GM23338 (cell line): Measurements from ENCODE around the gene MRPL34. TPM values are rescaled to one million over a fixed set of nuclear protein-coding genes. Genes with fewer than 3 reads are reported as not detected.

Source experiments
- ATAC-seq: fragments of 200-7000 bp; cut with Tn5 transposase; 3 replicates; pipeline ENCODE4 v1.9.1; 2020
- DNase-seq: peaks from one replicate; pipeline ENCODE4 v3.0.0-alpha.2; 2015; ENCODE audit warnings: low spot score
- H2AFZ ChIP-seq: fragments of 200-600 bp; sonication (generic); 2 replicates; pipeline ENCODE4 v1.8.0; 2016; ENCODE audit warnings: antibody characterized with exemption, mild to moderate bottlenecking, moderate library complexity
- H3F3A ChIP-seq: fragments of 200-600 bp; sonication (generic); replicated peaks from 2 replicates; pipeline ENCODE4 v1.8.0; 2017; ENCODE audit warnings: antibody characterized with exemption, mixed run types, low read depth
- H3K27ac ChIP-seq: fragments of 200-600 bp; sonication (generic); 2 replicates; pipeline ENCODE4 v1.6.1; 2016; ENCODE audit warnings: low read depth
- H3K27me3 ChIP-seq: fragments of 200-600 bp; sonication (generic); 2 replicates; pipeline ENCODE4 v1.8.0; 2016; ENCODE audit warnings: mild to moderate bottlenecking, mixed run types, moderate library complexity; ENCODE audit not compliant: insufficient read depth
- H3K36me3 ChIP-seq: fragments of 200-600 bp; sonication (generic); 2 replicates; pipeline ENCODE4 v1.8.0; 2016; ENCODE audit warnings: mild to moderate bottlenecking; ENCODE audit not compliant: insufficient read depth
- H3K4me1 ChIP-seq: fragments of 200-600 bp; sonication (generic); 2 replicates; pipeline ENCODE4 v1.8.0; 2016; ENCODE audit warnings: mild to moderate bottlenecking, moderate library complexity; ENCODE audit not compliant: insufficient read depth
- H3K4me2 ChIP-seq: fragments of 200-600 bp; sonication (generic); 2 replicates; pipeline ENCODE4 v1.7.1; 2017; ENCODE audit warnings: mixed run types
- H3K4me3 ChIP-seq: fragments of 200-600 bp; sonication (generic); 2 replicates; pipeline ENCODE4 v1.6.1; 2016; ENCODE audit warnings: mixed run types
- H3K79me2 ChIP-seq: fragments of 200-600 bp; sonication (generic); replicated peaks from 2 replicates; pipeline ENCODE4 v1.8.0; 2017; ENCODE audit warnings: mild to moderate bottlenecking; ENCODE audit not compliant: insufficient read depth
- H3K9me2 ChIP-seq: fragments of 200-600 bp; sonication (generic); 2 replicates; pipeline ENCODE4 v1.8.0; 2017; ENCODE audit not compliant: insufficient read depth
- H4K20me1 ChIP-seq: fragments of 200-600 bp; sonication (generic); replicated peaks from 2 replicates; pipeline ENCODE4 v1.8.0; 2017; ENCODE audit warnings: mild to moderate bottlenecking; ENCODE audit not compliant: insufficient read depth
- H3K27ac Mint-ChIP-seq: 2 replicates; pipeline ENCODE4 v1.8.0; 2020; ENCODE audit warnings: inconsistent platforms, mild to moderate bottlenecking, moderate library complexity, mixed read lengths
- H3K27me3 Mint-ChIP-seq: 3 replicates; pipeline ENCODE4 v1.8.0; 2022; ENCODE audit warnings: low read depth, mild to moderate bottlenecking, moderate library complexity, mixed read lengths, inconsistent platforms; ENCODE audit not compliant: insufficient read depth, poor library complexity
- H3K36me3 Mint-ChIP-seq: 3 replicates; pipeline ENCODE4 v1.8.0; 2021; ENCODE audit warnings: low read depth, mild to moderate bottlenecking, inconsistent platforms, moderate library complexity, mixed read lengths
- H3K4me1 Mint-ChIP-seq: 3 replicates; pipeline ENCODE4 v1.8.0; 2020; ENCODE audit warnings: mild to moderate bottlenecking, inconsistent platforms, mixed read lengths
- H3K4me3 Mint-ChIP-seq: 3 replicates; pipeline ENCODE4 v1.8.0; 2021; ENCODE audit warnings: moderate library complexity, mild to moderate bottlenecking, inconsistent platforms, mixed read lengths
- H3K9me3 Mint-ChIP-seq: 3 replicates; pipeline ENCODE4 v1.8.0; 2020; ENCODE audit warnings: moderate library complexity, mild to moderate bottlenecking, inconsistent platforms, mixed read lengths
- CREB1 ChIP-seq: fragments of 250-450 bp; sonication (Bioruptor Pico); IDR thresholded peaks from 2 replicates; pipeline ENCODE4 v1.5.0; 2020; ENCODE audit warnings: low read depth, mild to moderate bottlenecking, moderate library complexity
- EZH2 ChIP-seq: fragments of 200-600 bp; sonication (generic); IDR thresholded peaks from one replicate; pipeline ENCODE4 v1.8.0; 2017; ENCODE audit warnings: antibody characterized with exemption, mild to moderate bottlenecking, low read depth; ENCODE audit not compliant: unreplicated experiment
- EZH2phosphoT487 ChIP-seq: fragments of 200-600 bp; sonication (generic); IDR thresholded peaks from one replicate; pipeline ENCODE4 v1.8.1; 2018; ENCODE audit warnings: antibody characterized with exemption; ENCODE audit not compliant: unreplicated experiment
- JUNB ChIP-seq: IDR thresholded peaks from one replicate; pipeline ENCODE4 v1.6.1; 2016; ENCODE audit warnings: antibody characterized with exemption; ENCODE audit not compliant: unreplicated experiment
- NANOG ChIP-seq: IDR thresholded peaks from 2 replicates; pipeline ENCODE4 v1.6.1; 2016; ENCODE audit warnings: antibody characterized with exemption, borderline replicate concordance
- POLR2AphosphoS5 ChIP-seq: IDR thresholded peaks from 2 replicates; pipeline ENCODE4 v1.6.1; 2016; ENCODE audit warnings: antibody characterized with exemption, low read depth
- STAT1 ChIP-seq: IDR thresholded peaks from one replicate; pipeline ENCODE4 v1.6.1; 2016; ENCODE audit warnings: antibody characterized with exemption; ENCODE audit not compliant: unreplicated experiment
- ZNF114 ChIP-seq: fragments of 250-450 bp; sonication (Bioruptor Pico); IDR thresholded peaks from 2 replicates; pipeline ENCODE4 v1.5.0; 2020; ENCODE audit warnings: mild to moderate bottlenecking, moderate library complexity
- ZNF331 ChIP-seq: fragments of 250-450 bp; sonication (Bioruptor Pico); IDR thresholded peaks from 2 replicates; pipeline ENCODE4 v1.5.0; 2020; ENCODE audit warnings: low read depth, mild to moderate bottlenecking, moderate library complexity
- polyA plus RNA-seq: library from polyadenylated mRNA; unstranded; fragments of >200 nt; fragmentation: Nextera tagmentation; extraction: Ambion mirVana; gene quantifications from 2 replicates; pipeline ENCODE4 v1.2.1, GENCODE V29; 2016
- total RNA-seq: library from RNA; depleted of rRNA; stranded (reverse); fragments of >200 nt; shearing (Covaris generic); gene quantifications from 2 replicates; pipeline ENCODE4 v1.2.3, GENCODE V29; 2014
- TF ChIP-seq, protein P1 (sequence below): IDR thresholded peaks from 2 replicates; pipeline ENCODE4 v1.6.1; 2016; ENCODE audit warnings: antibody characterized with exemption
- TF ChIP-seq, protein P2 (sequence below), 2 experiments: fragments of 200-600 bp in 1 of 2; sonication (generic) in 1 of 2; conservative IDR thresholded peaks; 2 replicates each; pipeline versions ENCODE4 v1.5.1 to v1.6.1; 2016 to 2017; ENCODE audit warnings: antibody characterized with exemption in 2 of 2, low read depth in 2 of 2, mild to moderate bottlenecking in 2 of 2, moderate library complexity in 1 of 2
- TF ChIP-seq, protein P3 (sequence below): IDR thresholded peaks from one replicate; pipeline ENCODE4 v1.6.1; 2018; ENCODE audit warnings: antibody characterized with exemption; ENCODE audit not compliant: unreplicated experiment
- TF ChIP-seq, protein P4 (sequence below): fragments of 250-450 bp; sonication (Bioruptor Pico); IDR thresholded peaks from 2 replicates; pipeline ENCODE4 v1.5.0; 2020; ENCODE audit warnings: mild to moderate bottlenecking, moderate library complexity

The MRPL34 gene
- total and polyA plus RNA-seq, 2 experiments from 2014 or later: 59.9 to 266 TPM

DNA sequence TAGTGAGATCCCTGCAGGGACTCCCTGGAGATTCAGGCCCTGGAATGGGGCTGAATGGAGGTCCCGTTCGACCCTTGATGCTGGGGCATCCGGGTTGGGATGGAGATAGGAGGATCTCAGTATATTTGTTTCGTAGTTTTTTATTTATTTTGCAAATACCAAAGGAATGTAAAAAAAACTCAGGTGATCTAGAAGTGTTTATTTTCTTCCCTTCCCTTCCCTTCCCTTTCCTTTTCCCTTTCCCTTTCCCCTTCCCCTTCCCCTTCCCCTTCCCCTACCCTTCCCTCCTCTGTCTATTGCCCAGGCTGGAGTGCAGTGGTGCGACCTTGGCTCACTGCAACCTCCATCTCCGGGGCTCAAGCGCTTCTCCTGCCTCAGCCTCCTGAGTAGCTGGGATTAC lies 36.2 kb downstream of the MRPL34 start:
- no peak for ATAC-seq
- Histone ChIP-seq H3K4me3 (no peak overlapping the region), H3K4me2 (no peak overlapping the region), H3K4me1 (peaks cover 26% of the 10 kb centered on the region; the same call in 1 of the 2 replicates), H3K79me2 (no peaks in the 10 kb centered on the region), H3K36me3 (peaks cover 6% of the 10 kb centered on the region; the same call in 1 of the 2 replicates), H3K9me2 (no peaks in the 10 kb centered on the region), H3K27me3 (no peaks in the 10 kb centered on the region), H3F3A (peaks cover 15% of the 10 kb centered on the region; the same call in 1 of the 2 replicates), H3K27ac (no peak overlapping the region), H4K20me1 (no peaks in the 10 kb centered on the region), H2AFZ (no peak overlapping the region)
- Mint-ChIP-seq H3K27me3 (peaks cover 22% of the 10 kb centered on the region), H3K4me3 (no peak overlapping the region), H3K4me1 (peaks cover 27% of the 10 kb centered on the region; the same call in 2 of the 3 replicates), H3K9me3 (no peaks in the 10 kb centered on the region), H3K27ac (no peak overlapping the region), H3K36me3 (peaks cover 32% of the 10 kb centered on the region)
- no peak for DNase-seq
- TF ChIP-seq, protein P1, sequence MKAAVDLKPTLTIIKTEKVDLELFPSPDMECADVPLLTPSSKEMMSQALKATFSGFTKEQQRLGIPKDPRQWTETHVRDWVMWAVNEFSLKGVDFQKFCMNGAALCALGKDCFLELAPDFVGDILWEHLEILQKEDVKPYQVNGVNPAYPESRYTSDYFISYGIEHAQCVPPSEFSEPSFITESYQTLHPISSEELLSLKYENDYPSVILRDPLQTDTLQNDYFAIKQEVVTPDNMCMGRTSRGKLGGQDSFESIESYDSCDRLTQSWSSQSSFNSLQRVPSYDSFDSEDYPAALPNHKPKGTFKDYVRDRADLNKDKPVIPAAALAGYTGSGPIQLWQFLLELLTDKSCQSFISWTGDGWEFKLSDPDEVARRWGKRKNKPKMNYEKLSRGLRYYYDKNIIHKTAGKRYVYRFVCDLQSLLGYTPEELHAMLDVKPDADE: no peak
- TF ChIP-seq, protein P2, sequence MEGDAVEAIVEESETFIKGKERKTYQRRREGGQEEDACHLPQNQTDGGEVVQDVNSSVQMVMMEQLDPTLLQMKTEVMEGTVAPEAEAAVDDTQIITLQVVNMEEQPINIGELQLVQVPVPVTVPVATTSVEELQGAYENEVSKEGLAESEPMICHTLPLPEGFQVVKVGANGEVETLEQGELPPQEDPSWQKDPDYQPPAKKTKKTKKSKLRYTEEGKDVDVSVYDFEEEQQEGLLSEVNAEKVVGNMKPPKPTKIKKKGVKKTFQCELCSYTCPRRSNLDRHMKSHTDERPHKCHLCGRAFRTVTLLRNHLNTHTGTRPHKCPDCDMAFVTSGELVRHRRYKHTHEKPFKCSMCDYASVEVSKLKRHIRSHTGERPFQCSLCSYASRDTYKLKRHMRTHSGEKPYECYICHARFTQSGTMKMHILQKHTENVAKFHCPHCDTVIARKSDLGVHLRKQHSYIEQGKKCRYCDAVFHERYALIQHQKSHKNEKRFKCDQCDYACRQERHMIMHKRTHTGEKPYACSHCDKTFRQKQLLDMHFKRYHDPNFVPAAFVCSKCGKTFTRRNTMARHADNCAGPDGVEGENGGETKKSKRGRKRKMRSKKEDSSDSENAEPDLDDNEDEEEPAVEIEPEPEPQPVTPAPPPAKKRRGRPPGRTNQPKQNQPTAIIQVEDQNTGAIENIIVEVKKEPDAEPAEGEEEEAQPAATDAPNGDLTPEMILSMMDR (conservative IDR thresholded peaks at IDR 0.05; ENCODE audit: low read depth in 2 of 2): no peak
- TF ChIP-seq ZNF331 (CRISPR knock-in tag) (no peak), NANOG (no peak), STAT1 (no peak), POLR2AphosphoS5 (no peak), ZNF114 (CRISPR knock-in tag) (no peak), EZH2 (no peak), JUNB (no peak), EZH2phosphoT487 (no peak), CREB1 (no peak)
- TF ChIP-seq, protein P3, sequence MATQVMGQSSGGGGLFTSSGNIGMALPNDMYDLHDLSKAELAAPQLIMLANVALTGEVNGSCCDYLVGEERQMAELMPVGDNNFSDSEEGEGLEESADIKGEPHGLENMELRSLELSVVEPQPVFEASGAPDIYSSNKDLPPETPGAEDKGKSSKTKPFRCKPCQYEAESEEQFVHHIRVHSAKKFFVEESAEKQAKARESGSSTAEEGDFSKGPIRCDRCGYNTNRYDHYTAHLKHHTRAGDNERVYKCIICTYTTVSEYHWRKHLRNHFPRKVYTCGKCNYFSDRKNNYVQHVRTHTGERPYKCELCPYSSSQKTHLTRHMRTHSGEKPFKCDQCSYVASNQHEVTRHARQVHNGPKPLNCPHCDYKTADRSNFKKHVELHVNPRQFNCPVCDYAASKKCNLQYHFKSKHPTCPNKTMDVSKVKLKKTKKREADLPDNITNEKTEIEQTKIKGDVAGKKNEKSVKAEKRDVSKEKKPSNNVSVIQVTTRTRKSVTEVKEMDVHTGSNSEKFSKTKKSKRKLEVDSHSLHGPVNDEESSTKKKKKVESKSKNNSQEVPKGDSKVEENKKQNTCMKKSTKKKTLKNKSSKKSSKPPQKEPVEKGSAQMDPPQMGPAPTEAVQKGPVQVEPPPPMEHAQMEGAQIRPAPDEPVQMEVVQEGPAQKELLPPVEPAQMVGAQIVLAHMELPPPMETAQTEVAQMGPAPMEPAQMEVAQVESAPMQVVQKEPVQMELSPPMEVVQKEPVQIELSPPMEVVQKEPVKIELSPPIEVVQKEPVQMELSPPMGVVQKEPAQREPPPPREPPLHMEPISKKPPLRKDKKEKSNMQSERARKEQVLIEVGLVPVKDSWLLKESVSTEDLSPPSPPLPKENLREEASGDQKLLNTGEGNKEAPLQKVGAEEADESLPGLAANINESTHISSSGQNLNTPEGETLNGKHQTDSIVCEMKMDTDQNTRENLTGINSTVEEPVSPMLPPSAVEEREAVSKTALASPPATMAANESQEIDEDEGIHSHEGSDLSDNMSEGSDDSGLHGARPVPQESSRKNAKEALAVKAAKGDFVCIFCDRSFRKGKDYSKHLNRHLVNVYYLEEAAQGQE: no peak
- TF ChIP-seq, protein P4, sequence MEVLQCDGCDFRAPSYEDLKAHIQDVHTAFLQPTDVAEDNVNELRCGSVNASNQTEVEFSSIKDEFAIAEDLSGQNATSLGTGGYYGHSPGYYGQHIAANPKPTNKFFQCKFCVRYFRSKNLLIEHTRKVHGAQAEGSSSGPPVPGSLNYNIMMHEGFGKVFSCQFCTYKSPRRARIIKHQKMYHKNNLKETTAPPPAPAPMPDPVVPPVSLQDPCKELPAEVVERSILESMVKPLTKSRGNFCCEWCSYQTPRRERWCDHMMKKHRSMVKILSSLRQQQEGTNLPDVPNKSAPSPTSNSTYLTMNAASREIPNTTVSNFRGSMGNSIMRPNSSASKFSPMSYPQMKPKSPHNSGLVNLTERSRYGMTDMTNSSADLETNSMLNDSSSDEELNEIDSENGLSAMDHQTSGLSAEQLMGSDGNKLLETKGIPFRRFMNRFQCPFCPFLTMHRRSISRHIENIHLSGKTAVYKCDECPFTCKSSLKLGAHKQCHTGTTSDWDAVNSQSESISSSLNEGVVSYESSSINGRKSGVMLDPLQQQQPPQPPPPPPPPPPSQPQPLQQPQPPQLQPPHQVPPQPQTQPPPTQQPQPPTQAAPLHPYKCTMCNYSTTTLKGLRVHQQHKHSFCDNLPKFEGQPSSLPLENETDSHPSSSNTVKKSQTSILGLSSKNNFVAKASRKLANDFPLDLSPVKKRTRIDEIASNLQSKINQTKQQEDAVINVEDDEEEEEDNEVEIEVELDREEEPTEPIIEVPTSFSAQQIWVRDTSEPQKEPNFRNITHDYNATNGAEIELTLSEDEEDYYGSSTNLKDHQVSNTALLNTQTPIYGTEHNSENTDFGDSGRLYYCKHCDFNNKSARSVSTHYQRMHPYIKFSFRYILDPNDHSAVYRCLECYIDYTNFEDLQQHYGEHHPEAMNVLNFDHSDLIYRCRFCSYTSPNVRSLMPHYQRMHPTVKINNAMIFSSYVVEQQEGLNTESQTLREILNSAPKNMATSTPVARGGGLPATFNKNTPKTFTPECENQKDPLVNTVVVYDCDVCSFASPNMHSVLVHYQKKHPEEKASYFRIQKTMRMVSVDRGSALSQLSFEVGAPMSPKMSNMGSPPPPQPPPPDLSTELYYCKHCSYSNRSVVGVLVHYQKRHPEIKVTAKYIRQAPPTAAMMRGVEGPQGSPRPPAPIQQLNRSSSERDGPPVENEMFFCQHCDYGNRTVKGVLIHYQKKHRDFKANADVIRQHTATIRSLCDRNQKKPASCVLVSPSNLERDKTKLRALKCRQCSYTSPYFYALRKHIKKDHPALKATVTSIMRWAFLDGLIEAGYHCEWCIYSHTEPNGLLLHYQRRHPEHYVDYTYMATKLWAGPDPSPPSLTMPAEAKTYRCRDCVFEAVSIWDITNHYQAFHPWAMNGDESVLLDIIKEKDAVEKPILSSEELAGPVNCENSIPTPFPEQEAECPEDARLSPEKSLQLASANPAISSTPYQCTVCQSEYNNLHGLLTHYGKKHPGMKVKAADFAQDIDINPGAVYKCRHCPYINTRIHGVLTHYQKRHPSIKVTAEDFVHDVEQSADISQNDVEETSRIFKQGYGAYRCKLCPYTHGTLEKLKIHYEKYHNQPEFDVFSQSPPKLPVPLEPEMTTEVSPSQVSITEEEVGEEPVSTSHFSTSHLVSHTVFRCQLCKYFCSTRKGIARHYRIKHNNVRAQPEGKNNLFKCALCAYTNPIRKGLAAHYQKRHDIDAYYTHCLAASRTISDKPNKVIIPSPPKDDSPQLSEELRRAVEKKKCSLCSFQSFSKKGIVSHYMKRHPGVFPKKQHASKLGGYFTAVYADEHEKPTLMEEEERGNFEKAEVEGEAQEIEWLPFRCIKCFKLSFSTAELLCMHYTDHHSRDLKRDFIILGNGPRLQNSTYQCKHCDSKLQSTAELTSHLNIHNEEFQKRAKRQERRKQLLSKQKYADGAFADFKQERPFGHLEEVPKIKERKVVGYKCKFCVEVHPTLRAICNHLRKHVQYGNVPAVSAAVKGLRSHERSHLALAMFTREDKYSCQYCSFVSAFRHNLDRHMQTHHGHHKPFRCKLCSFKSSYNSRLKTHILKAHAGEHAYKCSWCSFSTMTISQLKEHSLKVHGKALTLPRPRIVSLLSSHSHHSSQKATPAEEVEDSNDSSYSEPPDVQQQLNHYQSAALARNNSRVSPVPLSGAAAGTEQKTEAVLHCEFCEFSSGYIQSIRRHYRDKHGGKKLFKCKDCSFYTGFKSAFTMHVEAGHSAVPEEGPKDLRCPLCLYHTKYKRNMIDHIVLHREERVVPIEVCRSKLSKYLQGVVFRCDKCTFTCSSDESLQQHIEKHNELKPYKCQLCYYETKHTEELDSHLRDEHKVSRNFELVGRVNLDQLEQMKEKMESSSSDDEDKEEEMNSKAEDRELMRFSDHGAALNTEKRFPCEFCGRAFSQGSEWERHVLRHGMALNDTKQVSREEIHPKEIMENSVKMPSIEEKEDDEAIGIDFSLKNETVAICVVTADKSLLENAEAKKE (CRISPR knock-in tag): no peak
